IMR-90 (cell line): ENCODE results near the gene KRT4. TPM values are rescaled to one million over a fixed set of nuclear protein-coding genes. Genes with fewer than 3 reads are reported as not detected.
A peak's percentile ranks its signal among the peaks of the same experiment; 100 is the strongest.

Experiments
- ATAC-seq: fragments of 200-7000 bp; cut with Tn5 transposase; 2 replicates; pipeline ENCODE4 v1.9.1; 2020; ENCODE audit warnings: low read depth, mild to moderate bottlenecking, moderate library complexity
- BruUV-seq: library from RNA; stranded (reverse); fragments of 400-500 nt; replicated peaks from 2 replicates; lab custom pipeline; 2021; lab: Mats Ljungman, UMichigan
- CTCF ChIA-PET: fragments of 300-600 bp; formaldehyde crosslinking; extraction: SDS; loops from one replicate; lab custom pipeline; 2021; ENCODE audit warnings: antibody characterized with exemption; lab: Yijun Ruan, JAX
- POLR2A ChIA-PET: fragments of 300-600 bp; sonication (Branson Sonifier 250); formaldehyde crosslinking; loops from one replicate; lab custom pipeline; 2022; ENCODE audit warnings: antibody characterized with exemption; ENCODE audit not compliant: unreplicated experiment; lab: Charles Lee
- DNase-seq: peaks from one replicate; pipeline ENCODE4 v3.0.0; 2013
- H2AFZ ChIP-seq: replicated peaks from 2 replicates; pipeline ENCODE3; 2013; ENCODE audit warnings: low read length, mild to moderate bottlenecking; ENCODE audit not compliant: poor library complexity
- H2AK5ac ChIP-seq: 2 replicates; pipeline ENCODE4 v1.6.1; 2013; ENCODE audit warnings: low read depth, low read length, inconsistent platforms
- H2AK9ac ChIP-seq: replicated peaks from 2 replicates; pipeline ENCODE3; 2013; ENCODE audit warnings: mild to moderate bottlenecking, low read depth, low read length, moderate library complexity; ENCODE audit not compliant: poor library complexity
- H2BK120ac ChIP-seq: 2 replicates; pipeline ENCODE4 v1.6.1; 2013; ENCODE audit warnings: low read depth, low read length, inconsistent platforms
- H2BK15ac ChIP-seq: 3 replicates; pipeline ENCODE4 v1.6.1; 2013; ENCODE audit warnings: low read depth, low read length, inconsistent platforms
- H2BK20ac ChIP-seq: 2 replicates; pipeline ENCODE4 v1.6.1; 2013; ENCODE audit warnings: low read depth, mild to moderate bottlenecking, inconsistent platforms, low read length, moderate library complexity
- H2BK5ac ChIP-seq: 2 replicates; pipeline ENCODE4 v1.6.1; 2013; ENCODE audit warnings: mild to moderate bottlenecking, low read depth, low read length, inconsistent platforms; ENCODE audit not compliant: poor library complexity, severe bottlenecking
- H3K14ac ChIP-seq: replicated peaks from 2 replicates; pipeline ENCODE4 v1.6.1; 2013; ENCODE audit warnings: low read depth, low read length, inconsistent platforms
- H3K18ac ChIP-seq: 2 replicates; pipeline ENCODE4 v1.6.1; 2013; ENCODE audit warnings: low read depth, low read length, control low read depth
- H3K23ac ChIP-seq: 2 replicates; pipeline ENCODE4 v1.6.1; 2013; ENCODE audit warnings: low read depth, low read length, inconsistent platforms
- H3K27ac ChIP-seq: 2 replicates; pipeline ENCODE4 v1.5.1; 2013; ENCODE audit warnings: mild to moderate bottlenecking, control low read depth, low read length; ENCODE audit not compliant: insufficient read depth
- H3K27me3 ChIP-seq: 2 replicates; pipeline ENCODE4 v1.6.1; 2013; ENCODE audit warnings: low read length; ENCODE audit not compliant: control insufficient read depth, insufficient read depth
- H3K36me3 ChIP-seq: 2 replicates; pipeline ENCODE4 v1.6.1; 2013; ENCODE audit warnings: low read length, mixed read lengths; ENCODE audit not compliant: control insufficient read depth, insufficient read depth
- H3K4ac ChIP-seq: 2 replicates; pipeline ENCODE4 v1.6.1; 2013; ENCODE audit warnings: low read depth, low read length, inconsistent platforms
- H3K4me1 ChIP-seq: 2 replicates; pipeline ENCODE4 v1.6.1; 2013; ENCODE audit warnings: low read length, mixed read lengths; ENCODE audit not compliant: control insufficient read depth, insufficient read depth
- H3K4me2 ChIP-seq: 2 replicates; pipeline ENCODE4 v1.6.1; 2013; ENCODE audit warnings: low read depth, mild to moderate bottlenecking, control low read depth, low read length, moderate library complexity
- H3K4me3 ChIP-seq: 2 replicates; pipeline ENCODE4 v1.5.1; 2013; ENCODE audit warnings: low read depth, mild to moderate bottlenecking, control low read depth, low read length, moderate library complexity; ENCODE audit not compliant: insufficient read depth
- H3K56ac ChIP-seq: 2 replicates; pipeline ENCODE4 v1.6.1; 2013; ENCODE audit warnings: low read length, inconsistent platforms; ENCODE audit not compliant: insufficient read depth; ENCODE audit errors: extremely low read depth
- H3K79me1 ChIP-seq, 2 experiments: 2 replicates each; pipeline ENCODE4 v1.6.1; 2013; ENCODE audit warnings: low read length in 2 of 2, inconsistent platforms in 1 of 2, low read depth in 1 of 2
- H3K9ac ChIP-seq: 2 replicates; pipeline ENCODE4 v1.6.1; 2013; ENCODE audit warnings: low read depth, low read length, control low read depth
- H3K9me1 ChIP-seq: 2 replicates; pipeline ENCODE4 v1.6.1; 2013; ENCODE audit warnings: low read length, inconsistent platforms; ENCODE audit not compliant: insufficient read depth
- H3K9me3 ChIP-seq: 2 replicates; pipeline ENCODE4 v1.6.1; 2013; ENCODE audit warnings: low read length; ENCODE audit not compliant: control insufficient read depth, insufficient read depth
- H4K20me1 ChIP-seq: 2 replicates; pipeline ENCODE4 v1.6.1; 2013; ENCODE audit warnings: low read length, inconsistent platforms; ENCODE audit not compliant: insufficient read depth
- H4K5ac ChIP-seq: 2 replicates; pipeline ENCODE4 v1.6.1; 2013; ENCODE audit warnings: mild to moderate bottlenecking, low read depth, low read length, control low read depth
- H4K8ac ChIP-seq, 2 experiments: 2 replicates each; pipeline ENCODE4 v1.6.1; 2013; ENCODE audit warnings: low read depth in 2 of 2, low read length in 2 of 2, control low read depth in 1 of 2, inconsistent platforms in 1 of 2
- H4K91ac ChIP-seq: 2 replicates; pipeline ENCODE4 v1.6.1; 2013; ENCODE audit warnings: low read depth, low read length, inconsistent platforms; ENCODE audit not compliant: insufficient read depth
- CEBPB ChIP-seq: IDR thresholded peaks from 2 replicates; pipeline ENCODE4 v1.6.1; 2012; ENCODE audit warnings: low read depth, low read length, improper control_type of control experiment
- CHD1 ChIP-seq: IDR thresholded peaks from 2 replicates; pipeline ENCODE4 v1.6.1; 2012; ENCODE audit warnings: low read depth, low read length, improper control_type of control experiment
- MAFK ChIP-seq: IDR thresholded peaks from 2 replicates; pipeline ENCODE4 v1.6.1; 2012; ENCODE audit warnings: low read depth, low read length, improper control_type of control experiment
- NFE2L2 ChIP-seq: fragments of 150-350 bp; IDR thresholded peaks from 2 replicates; pipeline ENCODE4 v1.6.1; 2016; ENCODE audit warnings: low read depth, mild to moderate bottlenecking, low read length
- RAD21 ChIP-seq: IDR thresholded peaks from 2 replicates; pipeline ENCODE4 v1.6.1; 2012; ENCODE audit warnings: low read length, improper control_type of control experiment
- WGBS, 2 experiments: methylation state at CpG; one replicate each; pipeline versions ENCODE4 v1.1.5 to v1.1.7; 2013; ENCODE audit warnings: missing lambda C conversion rate in 2 of 2; ENCODE audit not compliant: insufficient read length in 1 of 2; ENCODE audit errors: extremely low coverage in 2 of 2; 5-methylcytosine and 5-hydroxymethylcytosine counted together
- dilution Hi-C: fragments of 300-500 bp; cut with HindIII; formaldehyde crosslinking; loops from one replicate; pipeline ENCODE4 v1.14.3; 2018; ENCODE audit warnings: low sequenced_read_pairs; ENCODE audit not compliant: unreplicated experiment
- in situ Hi-C: fragments of 300-500 bp; cut with MboI; formaldehyde crosslinking; loops from 3 replicates; pipeline ENCODE4 v1.14.3; 2019; ENCODE audit warnings: low sequenced_read_pairs, inconsistent platforms, mixed read lengths
- intact Hi-C: fragments of 100-400 bp; cut with micrococcal nuclease; formaldehyde crosslinking; loops from 2 replicates; pipeline ENCODE4 v1.10.0; 2022
- polyA plus RNA-seq, 3 experiments: library from polyadenylated mRNA; depleted of rRNA; stranded (reverse); fragments of >200 nt; gene quantifications; 2 replicates each; pipeline ENCODE4 v1.2.3, GENCODE V29; 2012; ENCODE audit warnings: low replicate concordance in 1 of 3
- total RNA-seq: library from RNA; depleted of rRNA; stranded (reverse); fragments of >200 nt; gene quantifications from 2 replicates; pipeline ENCODE4 v1.2.3, GENCODE V29; 2012
- TF ChIP-seq, protein P1 (sequence below): conservative IDR thresholded peaks from 2 replicates; pipeline ENCODE4 v1.5.1; 2012; ENCODE audit warnings: mild to moderate bottlenecking, low read depth, low read length, improper control_type of control experiment

Gene KRT4
- total and polyA plus RNA-seq, 2 of the 4 experiments (the other 2 are of a cell fraction) = under 0.01 to 0.07 TPM

DNA sequence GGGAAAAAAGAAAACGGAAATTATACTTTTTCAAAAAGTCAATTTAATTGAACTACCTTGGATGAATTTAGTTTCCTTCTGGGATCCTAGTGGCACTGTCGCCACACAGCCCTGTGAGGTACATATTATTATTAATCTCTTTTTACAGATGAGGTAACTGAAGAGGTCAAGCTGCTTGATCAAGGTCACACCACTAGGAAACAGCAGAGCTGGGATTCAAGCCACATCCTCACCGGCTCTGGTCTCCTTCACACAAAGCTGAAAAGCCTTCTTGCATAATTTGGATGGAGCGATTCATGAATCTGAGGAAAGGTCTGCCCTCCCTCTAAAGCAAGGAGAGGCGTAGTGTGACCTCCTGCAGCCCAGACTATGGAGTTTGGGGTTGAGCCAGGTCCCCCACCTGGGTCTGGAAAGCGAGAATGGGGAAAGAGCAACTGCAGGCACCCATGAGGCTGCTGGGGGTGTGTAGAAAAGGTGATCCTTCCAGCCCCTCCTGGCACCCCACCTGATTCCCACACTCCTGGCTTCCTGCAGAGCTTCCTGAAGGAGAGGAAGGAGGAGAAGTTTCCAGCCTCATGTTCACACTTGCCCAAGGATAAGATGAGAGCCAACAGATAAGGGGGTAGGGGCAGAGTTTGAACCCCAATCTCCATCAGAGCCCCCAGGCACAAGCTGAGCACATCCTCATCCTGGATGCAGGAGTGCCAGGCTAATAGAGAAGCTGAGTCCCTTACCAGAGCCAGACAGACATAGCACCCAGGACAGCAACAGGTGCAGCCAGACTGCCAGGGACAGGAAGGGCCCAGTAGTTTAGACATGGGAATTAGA, 24.1 kb upstream of the KRT4 start:
- Histone ChIP-seq H3K23ac (no peak overlapping the region), H3K14ac (no peak overlapping the region), H2BK15ac (no peak overlapping the region; the same call in 2 of the 3 replicates), H2AFZ (no peak overlapping the region), H2AK5ac (no peak overlapping the region; the same call in 1 of the 2 replicates), H3K4me2 (no peak overlapping the region), H3K27me3 (peaks cover 8% of the 10 kb centered on the region), H3K9me1 (peaks cover 20% of the 10 kb centered on the region), H4K91ac (no peak overlapping the region; the same call in 1 of the 2 replicates), H3K79me1 (no peaks in the 10 kb centered on the region), H3K4me3 (no peak overlapping the region), H3K9me3 (no peaks in the 10 kb centered on the region), H2BK5ac (no peak overlapping the region), H3K18ac (no peak overlapping the region), H3K4me1 (peaks cover 18% of the 10 kb centered on the region), H4K8ac (no peak overlapping the region), H3K27ac (no peak overlapping the region), H2BK120ac (no peak overlapping the region), H3K4ac (peak overlapping the region; percentile 33; the same call in 1 of the 2 replicates), H3K56ac (no peak overlapping the region), H4K20me1 (no peaks in the 10 kb centered on the region), H2AK9ac (no peak overlapping the region), H3K36me3 (no peaks in the 10 kb centered on the region), H2BK20ac (no peak overlapping the region; the same call in 1 of the 2 replicates), H3K9ac (no peak overlapping the region), H4K5ac (no peak overlapping the region)
- no CpG with 5 or more reads among the region's 6 CpGs for WGBS, 2 experiments
- CTCF ChIA-PET = interaction anchor here (2.1 kb wide), 1 partner anchor 28 kb away, joined by 4 read pairs; no protein-coding TSS in a partner anchor
- TF ChIP-seq, protein P1, sequence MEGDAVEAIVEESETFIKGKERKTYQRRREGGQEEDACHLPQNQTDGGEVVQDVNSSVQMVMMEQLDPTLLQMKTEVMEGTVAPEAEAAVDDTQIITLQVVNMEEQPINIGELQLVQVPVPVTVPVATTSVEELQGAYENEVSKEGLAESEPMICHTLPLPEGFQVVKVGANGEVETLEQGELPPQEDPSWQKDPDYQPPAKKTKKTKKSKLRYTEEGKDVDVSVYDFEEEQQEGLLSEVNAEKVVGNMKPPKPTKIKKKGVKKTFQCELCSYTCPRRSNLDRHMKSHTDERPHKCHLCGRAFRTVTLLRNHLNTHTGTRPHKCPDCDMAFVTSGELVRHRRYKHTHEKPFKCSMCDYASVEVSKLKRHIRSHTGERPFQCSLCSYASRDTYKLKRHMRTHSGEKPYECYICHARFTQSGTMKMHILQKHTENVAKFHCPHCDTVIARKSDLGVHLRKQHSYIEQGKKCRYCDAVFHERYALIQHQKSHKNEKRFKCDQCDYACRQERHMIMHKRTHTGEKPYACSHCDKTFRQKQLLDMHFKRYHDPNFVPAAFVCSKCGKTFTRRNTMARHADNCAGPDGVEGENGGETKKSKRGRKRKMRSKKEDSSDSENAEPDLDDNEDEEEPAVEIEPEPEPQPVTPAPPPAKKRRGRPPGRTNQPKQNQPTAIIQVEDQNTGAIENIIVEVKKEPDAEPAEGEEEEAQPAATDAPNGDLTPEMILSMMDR = no peak
- TF ChIP-seq MAFK (no peak), NFE2L2 (no peak), CEBPB (no peak), CHD1 (no peak), RAD21 (no peak)
- no TSS peak for BruUV-seq
- no peak for ATAC-seq
- POLR2A ChIA-PET = no interaction called here
- dilution Hi-C loops = no loop called here
- intact Hi-C loops = no loop called here
- in situ Hi-C loops = no loop called here
- DNase-seq = peak; percentile 25
